Liver (tissue), 9 donors: Measurements from ENCODE around the gene SPINK6. TPM values are rescaled to one million over a fixed set of nuclear protein-coding genes. Genes with fewer than 3 reads are reported as not detected.

ENCODE experiments used
- DNase-seq: peaks from one replicate; pipeline ENCODE4 v3.0.0-alpha.2; 2017; ENCODE audit warnings: low spot score
- H3K27ac ChIP-seq, 2 donors: one replicate each; pipeline ENCODE4 v1.7.0; 2013; ENCODE audit warnings: inconsistent platforms in 2 of 2, low read length in 2 of 2, control low read depth in 1 of 2, low read depth in 1 of 2, mild to moderate bottlenecking in 1 of 2
- H3K27me3 ChIP-seq, 4 donors: one replicate each; pipeline versions ENCODE4 v1.6.1 to v1.7.0; 2013; ENCODE audit warnings: low read length in 3 of 4, inconsistent platforms in 1 of 4, mild to moderate bottlenecking in 1 of 4, moderate library complexity in 1 of 4; ENCODE audit not compliant: control insufficient read depth in 4 of 4, insufficient read depth in 4 of 4
- H3K36me3 ChIP-seq, 4 donors: one replicate each; pipeline versions ENCODE4 v1.6.1 to v1.7.0; 2013; ENCODE audit warnings: low read length in 3 of 4, mild to moderate bottlenecking in 3 of 4, low read depth in 1 of 4, moderate library complexity in 1 of 4; ENCODE audit not compliant: control insufficient read depth in 4 of 4, insufficient read depth in 3 of 4
- H3K4me1 ChIP-seq, 4 donors: one replicate each; pipeline versions ENCODE4 v1.6.1 to v1.7.0; 2013; ENCODE audit warnings: low read length in 3 of 4, mild to moderate bottlenecking in 3 of 4, moderate library complexity in 1 of 4; ENCODE audit not compliant: control insufficient read depth in 4 of 4, insufficient read depth in 4 of 4
- H3K4me3 ChIP-seq, 3 donors: one replicate each; pipeline versions ENCODE4 v1.6.1 to v1.7.0; 2013; ENCODE audit warnings: low read length in 3 of 3, control low read depth in 1 of 3, low read depth in 1 of 3, mild to moderate bottlenecking in 1 of 3
- H3K9ac ChIP-seq, 2 donors: one replicate each; pipeline ENCODE4 v1.7.0; 2013; ENCODE audit warnings: low read length in 2 of 2, mild to moderate bottlenecking in 2 of 2, moderate library complexity in 2 of 2, control low read depth in 1 of 2, low read depth in 1 of 2
- H3K9me3 ChIP-seq, 4 donors: one replicate each; pipeline versions ENCODE4 v1.6.1 to v1.7.0; 2013; ENCODE audit warnings: low read length in 3 of 4; ENCODE audit not compliant: control insufficient read depth in 4 of 4
- EGR1 ChIP-seq, 2 donors: IDR thresholded peaks; 2 replicates each; pipeline ENCODE4 v1.6.1; 2016 to 2018; ENCODE audit warnings: antibody characterized with exemption in 2 of 2, low read depth in 2 of 2
- FOXA1 ChIP-seq: IDR thresholded peaks from 2 replicates; pipeline ENCODE4 v1.6.1; 2016; ENCODE audit warnings: antibody characterized with exemption
- FOXA2 ChIP-seq: IDR thresholded peaks from 2 replicates; pipeline ENCODE4 v1.6.1; 2016; ENCODE audit warnings: antibody characterized with exemption
- GABPA ChIP-seq, 2 donors: IDR thresholded peaks in 1 of 2; conservative IDR thresholded peaks in 1 of 2; 2 replicates each; pipeline ENCODE4 v1.6.1; 2016; ENCODE audit warnings: antibody characterized with exemption in 2 of 2, mild to moderate bottlenecking in 1 of 2, moderate library complexity in 1 of 2
- HNF4A ChIP-seq, 2 donors: conservative IDR thresholded peaks; 2 replicates each; pipeline ENCODE4 v1.6.1; 2016; ENCODE audit warnings: antibody characterized with exemption in 2 of 2, mild to moderate bottlenecking in 2 of 2
- HNF4G ChIP-seq: IDR thresholded peaks from 2 replicates; pipeline ENCODE4 v1.6.1; 2016; ENCODE audit warnings: antibody characterized with exemption
- JUND ChIP-seq, 2 donors: IDR thresholded peaks; 2 replicates each; pipeline ENCODE4 v1.6.1; 2016; ENCODE audit warnings: antibody characterized with exemption in 2 of 2
- MAX ChIP-seq: IDR thresholded peaks from 2 replicates; pipeline ENCODE4 v1.6.1; 2016; ENCODE audit warnings: antibody characterized with exemption
- NR2F2 ChIP-seq: IDR thresholded peaks from 2 replicates; pipeline ENCODE4 v1.6.1; 2016; ENCODE audit warnings: antibody characterized with exemption
- RAD21 ChIP-seq, 2 donors: IDR thresholded peaks; 2 replicates each; pipeline ENCODE4 v1.6.1; 2016; ENCODE audit warnings: antibody characterized with exemption in 2 of 2, mild to moderate bottlenecking in 2 of 2
- REST ChIP-seq: IDR thresholded peaks from 2 replicates; pipeline ENCODE4 v1.6.1; 2016; ENCODE audit warnings: antibody characterized with exemption, mild to moderate bottlenecking
- RXRA ChIP-seq, 2 donors: IDR thresholded peaks; 2 replicates each; pipeline ENCODE4 v1.6.1; 2017 to 2018; ENCODE audit warnings: antibody characterized with exemption in 2 of 2, mild to moderate bottlenecking in 1 of 2
- SP1 ChIP-seq: IDR thresholded peaks from 2 replicates; pipeline ENCODE4 v1.6.1; 2018; ENCODE audit warnings: antibody characterized with exemption, mild to moderate bottlenecking
- TAF1 ChIP-seq: conservative IDR thresholded peaks from 2 replicates; pipeline ENCODE4 v1.6.1; 2016; ENCODE audit warnings: antibody characterized with exemption, mild to moderate bottlenecking
- YY1 ChIP-seq: IDR thresholded peaks from 2 replicates; pipeline ENCODE4 v1.6.1; 2016; ENCODE audit warnings: antibody characterized with exemption, mild to moderate bottlenecking
- WGBS: extraction: QIAGEN DNeasy Blood & Tissue Kit; methylation state at CpG from one replicate; pipeline ENCODE4 v1.1.7; 2013; 5-methylcytosine and 5-hydroxymethylcytosine counted together
- polyA plus RNA-seq, 2 donors: library from polyadenylated mRNA; stranded (reverse) in 1 of 2; unstranded in 1 of 2; fragments of 200-250 nt in 1 of 2; fragments of >200 nt in 1 of 2; fragmentation: Nextera tagmentation in 1 of 2; extraction: Ambion mirVana in 1 of 2; gene quantifications; one replicate each; pipeline versions ENCODE4 v1.2.1 to v1.2.3, GENCODE V29; 2013 to 2015
- total RNA-seq, 2 donors: library from RNA; depleted of rRNA; stranded (reverse); fragments of >200 nt; gene quantifications; one replicate each; pipeline ENCODE4 v1.2.3, GENCODE V29; 2014
- TF ChIP-seq, protein P1 (sequence below): fragments of 150-350 bp; IDR thresholded peaks from 2 replicates; pipeline ENCODE4 v1.5.1; 2017; ENCODE audit warnings: improper control_type of control experiment, low read depth, low read length; ENCODE audit not compliant: missing input control
- TF ChIP-seq, protein P2 (sequence below): IDR thresholded peaks from 2 replicates; pipeline ENCODE4 v1.6.1; 2016; ENCODE audit warnings: antibody characterized with exemption
- TF ChIP-seq, protein P3 (sequence below): IDR thresholded peaks from 2 replicates; pipeline ENCODE4 v1.6.1; 2016; ENCODE audit warnings: antibody characterized with exemption
- donor health status: healthy.
- donor health status: healthy.
- donor health status: healthy.
- donor health status: healthy.
- donor health status: healthy.

SPINK6 gene
- total and polyA plus RNA-seq, 4 donors: not detected

DNA sequence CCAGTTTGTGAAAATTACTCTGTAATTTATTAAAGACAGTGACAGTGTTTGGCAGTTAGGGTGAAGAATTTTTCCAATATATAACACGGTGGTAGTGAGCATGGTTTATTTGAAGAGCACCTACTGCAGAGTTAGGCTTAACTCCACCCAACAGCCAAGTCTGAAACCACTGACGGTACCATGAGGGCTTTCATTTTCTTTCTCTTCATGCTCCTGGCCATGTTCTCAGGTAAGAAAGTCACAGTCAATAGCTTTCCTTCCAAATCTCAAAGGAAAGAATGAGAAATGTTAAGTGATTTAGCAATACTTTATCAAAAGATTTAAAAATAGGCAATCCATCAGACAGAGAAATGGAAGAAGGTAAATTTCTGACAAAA is 35.6 kb downstream of the SPINK6 start, which contains the start of gene MARCOL:
Gene MARCOL (plus strand): TSS at position 108 of the 377 bp plus-strand sequence. CDS start 73 bp downstream, at position 181.
- DNase-seq: no peak
- Histone ChIP-seq H3K9ac (no peak within 1 kb of the TSS), H3K27ac (no peak within 1 kb of the TSS), H3K36me3 (no peaks in the 10 kb centered on the region), H3K9me3 (no peaks in the 10 kb centered on the region), H3K4me1 (no peaks in the 10 kb centered on the region), H3K27me3 (peaks cover 0 to 4% (median 0%) of the 10 kb centered on the region in 4 donors), H3K4me3 (no peak within 1 kb of the TSS)
- TF ChIP-seq FOXA1 (no peak), YY1 (no peak), NR2F2 (no peak), HNF4A (conservative IDR thresholded peaks at IDR 0.05) (no peak), TAF1 (no peak), RAD21 (IDR thresholded peaks at IDR 0.05) (no peak), REST (no peak)
- 66% methylated on average over 2 of the region's 2 CpGs for WGBS

DNA sequence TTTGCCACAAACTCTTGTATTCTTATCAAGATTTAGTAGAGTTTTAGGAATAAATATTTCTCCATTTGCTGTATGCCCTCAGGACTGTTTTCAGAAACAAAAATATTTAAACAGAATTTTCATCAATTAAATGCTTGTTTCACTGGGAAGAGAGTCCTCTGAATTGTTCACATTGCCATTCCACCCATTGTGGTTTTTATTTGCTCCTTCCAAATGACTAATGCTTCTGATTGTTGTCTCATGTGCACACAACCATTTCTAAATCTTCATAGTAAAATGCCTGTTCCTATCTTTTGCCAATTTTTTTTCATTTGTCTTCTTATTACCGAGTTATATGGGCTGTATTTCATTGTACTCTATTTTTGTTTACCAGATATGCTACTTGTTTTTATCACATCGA is 46.1 kb downstream of the SPINK6 start:
- no peak overlapping the region for H3K4me3 ChIP-seq
- DNase-seq: no peak
- no peak for TF ChIP-seq SP1
- TF ChIP-seq YY1: no peak
- no peak for TF ChIP-seq FOXA1
- no peak for TF ChIP-seq GABPA (IDR thresholded peaks at IDR 0.05 in 1 of 2, conservative IDR thresholded peaks at IDR 0.05 in 1 of 2)
- no peak for TF ChIP-seq TAF1
- TF ChIP-seq RAD21 (IDR thresholded peaks at IDR 0.05): no peak
- TF ChIP-seq REST: no peak
- no peak for TF ChIP-seq EGR1 (IDR thresholded peaks at IDR 0.05; ENCODE audit: low read depth in 2 of 2)
- TF ChIP-seq, protein P1, sequence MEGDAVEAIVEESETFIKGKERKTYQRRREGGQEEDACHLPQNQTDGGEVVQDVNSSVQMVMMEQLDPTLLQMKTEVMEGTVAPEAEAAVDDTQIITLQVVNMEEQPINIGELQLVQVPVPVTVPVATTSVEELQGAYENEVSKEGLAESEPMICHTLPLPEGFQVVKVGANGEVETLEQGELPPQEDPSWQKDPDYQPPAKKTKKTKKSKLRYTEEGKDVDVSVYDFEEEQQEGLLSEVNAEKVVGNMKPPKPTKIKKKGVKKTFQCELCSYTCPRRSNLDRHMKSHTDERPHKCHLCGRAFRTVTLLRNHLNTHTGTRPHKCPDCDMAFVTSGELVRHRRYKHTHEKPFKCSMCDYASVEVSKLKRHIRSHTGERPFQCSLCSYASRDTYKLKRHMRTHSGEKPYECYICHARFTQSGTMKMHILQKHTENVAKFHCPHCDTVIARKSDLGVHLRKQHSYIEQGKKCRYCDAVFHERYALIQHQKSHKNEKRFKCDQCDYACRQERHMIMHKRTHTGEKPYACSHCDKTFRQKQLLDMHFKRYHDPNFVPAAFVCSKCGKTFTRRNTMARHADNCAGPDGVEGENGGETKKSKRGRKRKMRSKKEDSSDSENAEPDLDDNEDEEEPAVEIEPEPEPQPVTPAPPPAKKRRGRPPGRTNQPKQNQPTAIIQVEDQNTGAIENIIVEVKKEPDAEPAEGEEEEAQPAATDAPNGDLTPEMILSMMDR: no peak
- no peak for TF ChIP-seq JUND (IDR thresholded peaks at IDR 0.05)
- no peak for TF ChIP-seq NR2F2
- TF ChIP-seq MAX: no peak
- TF ChIP-seq HNF4A (conservative IDR thresholded peaks at IDR 0.05): no peak
- TF ChIP-seq, protein P2, sequence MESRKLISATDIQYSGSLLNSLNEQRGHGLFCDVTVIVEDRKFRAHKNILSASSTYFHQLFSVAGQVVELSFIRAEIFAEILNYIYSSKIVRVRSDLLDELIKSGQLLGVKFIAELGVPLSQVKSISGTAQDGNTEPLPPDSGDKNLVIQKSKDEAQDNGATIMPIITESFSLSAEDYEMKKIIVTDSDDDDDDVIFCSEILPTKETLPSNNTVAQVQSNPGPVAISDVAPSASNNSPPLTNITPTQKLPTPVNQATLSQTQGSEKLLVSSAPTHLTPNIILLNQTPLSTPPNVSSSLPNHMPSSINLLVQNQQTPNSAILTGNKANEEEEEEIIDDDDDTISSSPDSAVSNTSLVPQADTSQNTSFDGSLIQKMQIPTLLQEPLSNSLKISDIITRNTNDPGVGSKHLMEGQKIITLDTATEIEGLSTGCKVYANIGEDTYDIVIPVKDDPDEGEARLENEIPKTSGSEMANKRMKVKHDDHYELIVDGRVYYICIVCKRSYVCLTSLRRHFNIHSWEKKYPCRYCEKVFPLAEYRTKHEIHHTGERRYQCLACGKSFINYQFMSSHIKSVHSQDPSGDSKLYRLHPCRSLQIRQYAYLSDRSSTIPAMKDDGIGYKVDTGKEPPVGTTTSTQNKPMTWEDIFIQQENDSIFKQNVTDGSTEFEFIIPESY: no peak
- no peak for TF ChIP-seq FOXA2
- TF ChIP-seq RXRA (IDR thresholded peaks at IDR 0.05): no peak
- no peak for TF ChIP-seq HNF4G
- TF ChIP-seq, protein P3, sequence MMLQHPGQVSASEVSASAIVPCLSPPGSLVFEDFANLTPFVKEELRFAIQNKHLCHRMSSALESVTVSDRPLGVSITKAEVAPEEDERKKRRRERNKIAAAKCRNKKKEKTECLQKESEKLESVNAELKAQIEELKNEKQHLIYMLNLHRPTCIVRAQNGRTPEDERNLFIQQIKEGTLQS: no peak
- 79% methylated on average over 2 of the region's 2 CpGs for WGBS
- no peaks in the 10 kb centered on the region for H3K9me3 ChIP-seq
- H3K27ac ChIP-seq: no peak overlapping the region
- H3K36me3 ChIP-seq: no peaks in the 10 kb centered on the region
- H3K27me3 ChIP-seq: no peaks in the 10 kb centered on the region
- no peaks in the 10 kb centered on the region for H3K4me1 ChIP-seq
- H3K9ac ChIP-seq: no peak overlapping the region
